BE2C (cell line): Measurements from ENCODE around the gene CDC37.
"Not testable (repeated sequence)": the region's sequence is repeated elsewhere in the genome, so short reads cannot be mapped to it uniquely, and the experiment has no call there.

Experiments used
- DNase-seq: peaks from one replicate; pipeline ENCODE4 v3.0.0-alpha.2; 2020
- H3K27me3 ChIP-seq: fragments of 250-450 bp; sonication (Bioruptor Pico); 2 replicates; pipeline ENCODE4 v1.5.1; 2020; ENCODE audit warnings: mild to moderate bottlenecking
- H3K36me3 ChIP-seq: fragments of 250-450 bp; sonication (Bioruptor Pico); 2 replicates; pipeline ENCODE4 v1.5.1; 2020; ENCODE audit warnings: mild to moderate bottlenecking
- H3K4me1 ChIP-seq: fragments of 250-450 bp; sonication (Bioruptor Pico); 2 replicates; pipeline ENCODE4 v1.5.1; 2020
- H3K4me3 ChIP-seq: 2 replicates; pipeline ENCODE4 v1.5.1; 2011; ENCODE audit warnings: low read depth, low read length
- H3K9me3 ChIP-seq: fragments of 250-450 bp; sonication (Bioruptor Pico); 2 replicates; pipeline ENCODE4 v1.5.1; 2020
- CTCF ChIP-seq: IDR thresholded peaks from 2 replicates; pipeline ENCODE4 v1.5.1; 2012; ENCODE audit warnings: mild to moderate bottlenecking, low read depth, low read length

The CDC37 gene

GRCh38 chr19:10392120-10392519 lies 11.2 kb downstream of the CDC37 start:
- TF ChIP-seq CTCF, result no peak
- Histone ChIP-seq H3K4me3 (no peak overlapping the region), H3K4me1 (no peaks in the 10 kb centered on the region), H3K36me3 (peaks cover 49% of the 10 kb centered on the region), H3K27me3 (no peaks in the 10 kb centered on the region), H3K9me3 (no peaks in the 10 kb centered on the region)
- no peak for DNase-seq

- TF ChIP-seq CTCF, result peak; percentile 95
- no peaks in the 10 kb centered on the region for H3K4me1 ChIP-seq
- no peak overlapping the region for H3K4me3 ChIP-seq
- no peaks in the 10 kb centered on the region for H3K9me3 ChIP-seq
- H3K27me3 ChIP-seq, result no peaks in the 10 kb centered on the region
- peak; percentile 78 for DNase-seq
- peaks cover 44% of the 10 kb centered on the region for H3K36me3 ChIP-seq
These were observed 12.6 kb downstream of the CDC37 start for GRCh38 chr19:10390652-10391286.

- H3K27me3 ChIP-seq, result no peaks in the 10 kb centered on the region
- no peak overlapping the region for H3K4me3 ChIP-seq
- no peaks in the 10 kb centered on the region for H3K4me1 ChIP-seq
- peak; percentile 40 for TF ChIP-seq CTCF
- peak; percentile 53 for DNase-seq
- no peaks in the 10 kb centered on the region for H3K9me3 ChIP-seq
- H3K36me3 ChIP-seq, result peaks cover 37% of the 10 kb centered on the region
These were observed 13.5 kb downstream of the CDC37 start for GRCh38 chr19:10389863-10390262.

GRCh38 chr19:10388957-10389356 lies 14.4 kb downstream of the CDC37 start:
- H3K4me1 ChIP-seq, result no peaks in the 10 kb centered on the region
- DNase-seq, result peak; percentile 87
- TF ChIP-seq CTCF, result peak; percentile 96
- H3K36me3 ChIP-seq, result peaks cover 28% of the 10 kb centered on the region
- H3K27me3 ChIP-seq, result no peaks in the 10 kb centered on the region
- no peaks in the 10 kb centered on the region for H3K9me3 ChIP-seq
- no peak overlapping the region for H3K4me3 ChIP-seq

GRCh38 chr19:10384580-10384979 lies 18.8 kb downstream of the CDC37 start:
- Histone ChIP-seq H3K27me3 (no peaks in the 10 kb centered on the region), H3K36me3 (no peaks in the 10 kb centered on the region), H3K4me1 (peaks cover 2% of the 10 kb centered on the region; the same call in 1 of the 2 replicates), H3K4me3 (no peak overlapping the region), H3K9me3 (no peaks in the 10 kb centered on the region)
- no peak for TF ChIP-seq CTCF
- DNase-seq, result no peak

- DNase-seq, H3K36me3 ChIP-seq: not testable (repeated sequence)
These were observed 20.2 kb downstream of the CDC37 start for GRCh38 chr19:10383223-10383499.

More at GRCh38 chr19:10383223-10383499, 20.2 kb downstream of the CDC37 start:
- not testable (repeated sequence) for H3K9me3 ChIP-seq, H3K4me1 ChIP-seq, H3K4me3 ChIP-seq, H3K27me3 ChIP-seq
